Erythroblast (primary cell): Measurements from ENCODE around the gene TTLL3.
"Not testable (repeated sequence)": the region's sequence is repeated elsewhere in the genome, so short reads cannot be mapped to it uniquely, and the experiment has no call there.

Source experiments
- GATA1 ChIP-seq: IDR thresholded peaks from 2 replicates; pipeline ENCODE4 v1.6.1; 2011; ENCODE audit warnings: low read depth, mild to moderate bottlenecking, control low read depth, low read length, moderate library complexity
- POLR2A ChIP-seq: IDR thresholded peaks from 2 replicates; pipeline ENCODE4 v1.6.1; 2011; ENCODE audit warnings: mild to moderate bottlenecking, low read length

DNA sequence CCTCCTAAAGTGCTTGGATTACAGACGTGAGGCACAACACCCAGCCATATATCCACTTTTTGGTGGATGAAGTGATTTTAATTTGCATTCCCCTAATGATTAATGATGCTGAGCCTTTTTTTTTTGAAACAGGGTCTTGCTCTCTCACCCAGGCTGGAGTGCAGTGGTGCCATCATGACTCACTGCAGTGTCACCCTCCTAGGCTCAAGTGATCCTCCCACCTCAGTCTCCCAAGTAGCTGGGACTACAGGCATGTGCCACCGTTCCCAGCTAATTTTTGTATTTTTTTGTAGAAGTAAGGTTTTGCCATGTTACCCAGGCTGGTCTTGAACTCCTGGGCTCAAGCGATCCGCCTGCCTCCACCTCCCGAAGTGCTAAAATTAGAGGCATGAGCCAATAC lies 62.0 kb downstream of the TTLL3 start:
- TF ChIP-seq POLR2A, GATA1: not testable (repeated sequence)
